K562 (cell line): ENCODE data around the gene MINDY3. TPM values are rescaled to one million over a fixed set of nuclear protein-coding genes. Genes with fewer than 3 reads are reported as not detected.

Experiments used
- ATAC-seq: fragments of 200-7000 bp; cut with Tn5 transposase; 3 replicates; pipeline ENCODE4 v1.9.1; 2020; ENCODE audit warnings: moderate library complexity
- BruUV-seq: library from RNA; stranded (reverse); fragments of 400-500 nt; replicated peaks from 2 replicates; lab custom pipeline; 2021; lab: Mats Ljungman, UMichigan
- CTCF ChIA-PET: fragments of 300-600 bp; formaldehyde crosslinking; extraction: SDS; loops from one replicate; lab custom pipeline; 2021; ENCODE audit warnings: low intra/inter-chr PET ratio; lab: Yijun Ruan, JAX
- POLR2A ChIA-PET: fragments of 300-600, 350-650 bp; sonication (Branson Sonifier 250); formaldehyde crosslinking; extraction: SDS; loops from one replicate; lab custom pipeline; 2021; ENCODE audit warnings: antibody characterized with exemption, inconsistent platforms; lab: Yijun Ruan, JAX
- DNase-seq, 4 experiments: peaks; one replicate each; pipeline versions ENCODE4 v3.0.0 to v3.0.0-alpha.2; 2011 to 2018; ENCODE audit warnings: low spot score in 3 of 4, mixed read lengths in 3 of 4; ENCODE audit errors: extremely low read depth in 1 of 4
- FAIRE-seq: peaks from 2 replicates; lab custom pipeline; 2011; peaks lifted over from hg19 to GRCh38; lab: Jason Lieb, UNC
- H2AFZ ChIP-seq: 2 replicates; pipeline ENCODE4 v1.6.0; 2011; ENCODE audit warnings: low read depth, low read length, control low read depth, inconsistent platforms
- H3K27ac ChIP-seq: fragments of 200-600 bp; 3 replicates; pipeline ENCODE4 v1.8.0; 2011; ENCODE audit warnings: low read depth, mild to moderate bottlenecking, control low read depth, inconsistent platforms, low read length, moderate library complexity, mixed read lengths; ENCODE audit errors: extremely low read depth
- H3K27me3 ChIP-seq, 2 experiments: fragments of 300-600 bp in 1 of 2; 2 replicates in 1 of 2; 3 replicates in 1 of 2; pipeline versions ENCODE4 v1.6.0 to v1.8.0; 2011; ENCODE audit warnings: inconsistent platforms in 2 of 2, low read length in 2 of 2, mild to moderate bottlenecking in 1 of 2, mixed read lengths in 1 of 2, moderate library complexity in 1 of 2; ENCODE audit not compliant: control insufficient read depth in 2 of 2, insufficient read depth in 2 of 2
- H3K36me3 ChIP-seq: fragments of 300-600 bp; 3 replicates; pipeline ENCODE4 v1.8.0; 2011; ENCODE audit warnings: mild to moderate bottlenecking, low read length, inconsistent platforms; ENCODE audit not compliant: control insufficient read depth, insufficient read depth
- H3K4me1 ChIP-seq, 2 experiments: fragments of 200-600 bp in 1 of 2; replicated peaks in 1 of 2; 2 replicates in 1 of 2; 3 replicates in 1 of 2; pipeline versions ENCODE4 v1.5.1 to v1.8.0; 2011; ENCODE audit warnings: inconsistent platforms in 2 of 2, low read length in 2 of 2, mild to moderate bottlenecking in 1 of 2, mixed read lengths in 1 of 2, moderate library complexity in 1 of 2; ENCODE audit not compliant: control insufficient read depth in 2 of 2, insufficient read depth in 2 of 2
- H3K4me2 ChIP-seq: 2 replicates; pipeline ENCODE4 v1.6.1; 2011; ENCODE audit warnings: low read length, control low read depth, inconsistent platforms, mixed read lengths; ENCODE audit not compliant: insufficient read depth
- H3K4me3 ChIP-seq: fragments of 200-600 bp; sonication (generic), shearing (Covaris generic); 2 replicates; pipeline ENCODE4 v1.5.1; 2016; ENCODE audit warnings: control low read depth, inconsistent platforms
- H3K79me2 ChIP-seq: fragments of 200-600 bp; 3 replicates; pipeline ENCODE4 v1.8.0; 2011; ENCODE audit warnings: low read length, inconsistent platforms; ENCODE audit not compliant: control insufficient read depth, insufficient read depth
- H3K9ac ChIP-seq, 2 experiments: 2 replicates each; pipeline versions ENCODE4 v1.6.0 to v1.6.1; 2011; ENCODE audit warnings: low read depth in 2 of 2, low read length in 2 of 2, control low read depth in 1 of 2, inconsistent platforms in 1 of 2, mild to moderate bottlenecking in 1 of 2, mixed read lengths in 1 of 2; ENCODE audit not compliant: insufficient read depth in 1 of 2
- H3K9me1 ChIP-seq: one replicate; pipeline ENCODE4 v1.6.0; 2011; ENCODE audit warnings: inconsistent platforms, mild to moderate bottlenecking, low read length, moderate library complexity; ENCODE audit not compliant: control insufficient read depth, insufficient read depth
- H3K9me3 ChIP-seq: replicated peaks from 2 replicates; pipeline ENCODE4 v1.5.1; 2011; ENCODE audit warnings: low read depth, low read length, inconsistent platforms; ENCODE audit not compliant: control insufficient read depth, insufficient read depth
- H4K20me1 ChIP-seq: replicated peaks from 2 replicates; pipeline ENCODE4 v1.6.1; 2011; ENCODE audit warnings: low read length, inconsistent platforms, mixed read lengths; ENCODE audit not compliant: control insufficient read depth, insufficient read depth
- HSF4 ChIP-seq: fragments of 250-450 bp; sonication (Bioruptor Pico); IDR thresholded peaks from 2 replicates; pipeline ENCODE4 v2.1.2; 2022; ENCODE audit warnings: mild to moderate bottlenecking, moderate library complexity, borderline replicate concordance
- NR2F6 ChIP-seq: fragments of 450-650 bp; formaldehyde crosslinking; IDR thresholded peaks from 2 replicates; pipeline ENCODE4 v1.4.0; 2020; ENCODE audit warnings: mild to moderate bottlenecking
- POLR2G ChIP-seq: fragments of 200-400 bp; formaldehyde crosslinking; IDR thresholded peaks from 2 replicates; pipeline ENCODE4 v1.6.1; 2017; ENCODE audit warnings: low read depth, mild to moderate bottlenecking, antibody characterized with exemption, low read length, moderate library complexity
- ZBTB40 ChIP-seq, 2 experiments: fragments of 450-650 bp in 1 of 2; sonication (generic) in 1 of 2; formaldehyde crosslinking in 1 of 2; IDR thresholded peaks; 2 replicates each; pipeline versions ENCODE4 v1.7.1 to v1.9.0; 2016 to 2022; ENCODE audit warnings: inconsistent platforms in 1 of 2, mild to moderate bottlenecking in 1 of 2, missing genetic modification reagents in 1 of 2
- ZBTB7A ChIP-seq: IDR thresholded peaks from 2 replicates; pipeline ENCODE4 v1.6.1; 2011; ENCODE audit warnings: low read depth, mild to moderate bottlenecking, low read length, moderate library complexity, borderline replicate concordance; ENCODE audit not compliant: control insufficient read depth
- ZNF316 ChIP-seq: fragments of 450-650 bp; IDR thresholded peaks from 2 replicates; pipeline ENCODE4 v1.6.1; 2016
- ZNF695 ChIP-seq: fragments of 450-650 bp; formaldehyde crosslinking; IDR thresholded peaks from 2 replicates; pipeline ENCODE4 v1.4.0; 2020; ENCODE audit warnings: mild to moderate bottlenecking, moderate library complexity
- WGBS: fragments of 100-300 bp; shearing (Covaris generic); methylation state at CpG from one replicate; pipeline ENCODE4 v1.1.6; 2016; ENCODE audit warnings: low coverage, mixed read lengths; ENCODE audit not compliant: insufficient coverage; ENCODE audit errors: missing lambda C conversion rate; 5-methylcytosine and 5-hydroxymethylcytosine counted together
- in situ Hi-C: fragments of 300-500 bp; cut with MboI; formaldehyde crosslinking; loops from 4 replicates; pipeline ENCODE4 v1.15.0; 2018; ENCODE audit warnings: inconsistent platforms, mixed read lengths
- intact Hi-C: fragments of 100-400 bp; cut with micrococcal nuclease; formaldehyde crosslinking; loops from 2 replicates; pipeline ENCODE4 v1.14.2; 2022
- polyA plus RNA-seq, 8 experiments: library from polyadenylated mRNA; depleted of rRNA in 4 of 8; stranded (reverse) in 5 of 8; unstranded in 3 of 8; fragments of >200 nt; fragmentation: Nextera tagmentation in 2 of 8; fragmentation: Illumina TruSeq in 1 of 8; extraction: Ambion mirVana in 2 of 8; extraction: Trizol in 1 of 8; gene quantifications; 2 replicates each; pipeline versions ENCODE4 v1.2.1 to v1.2.3, GENCODE V29; 2011 to 2014; ENCODE audit warnings: inconsistent platforms in 1 of 8, missing spikeins in 1 of 8
- total RNA-seq, 7 experiments: library from RNA; depleted of rRNA in 6 of 7; stranded (reverse); fragments of >200 nt in 6 of 7; fragmentation: Illumina TruSeq in 2 of 7; extraction: Trizol in 2 of 7; gene quantifications; 2 replicates each; pipeline versions ENCODE4 v1.2.1 to v1.2.3, GENCODE V29; 2011 to 2021; ENCODE audit warnings: low replicate concordance in 1 of 7
- TF ChIP-seq, protein P1 (sequence below): fragments of 250-450 bp; sonication (Bioruptor Pico); IDR thresholded peaks from 2 replicates; pipeline ENCODE4 v1.8.0; 2022; ENCODE audit warnings: inconsistent platforms, mild to moderate bottlenecking, moderate library complexity, borderline replicate concordance

Gene MINDY3
- total and polyA plus RNA-seq, 9 of the 15 experiments (the other 6 are each of a cell fraction or from before 2014, with no cell fraction given), result 14.0 to 35.9 (median 23.6) TPM

- Histone ChIP-seq H3K9me3 (no peaks in the 10 kb centered on the region), H3K36me3 (no peaks in the 10 kb centered on the region), H3K9ac (no peak overlapping the region), H3K4me2 (no peak overlapping the region), H4K20me1 (no peaks in the 10 kb centered on the region), H3K27me3 (no peaks in the 10 kb centered on the region; a peak in 1 of 5 replicates), H3K27ac (no peak overlapping the region), H2AFZ (no peak overlapping the region), H3K79me2 (peaks cover 11% of the 10 kb centered on the region), H3K4me3 (no peak overlapping the region), H3K4me1 (peaks cover 0 to 6% of the 10 kb centered on the region in 2 experiments; a peak in 2 of 5 replicates), H3K9me1 (no peaks in the 10 kb centered on the region)
- ChIA-PET CTCF (no interaction called here), POLR2A (no interaction called here)
- intact Hi-C loops (no loop called here), in situ Hi-C loops (no loop called here)
- DNase-seq (no peak), FAIRE-seq (no peak), ATAC-seq (no peak)
- 48% methylated on average over 2 of the region's 2 CpGs for WGBS
- TF ChIP-seq ZBTB40 (IDR thresholded peaks at IDR 0.05) (no peak), ZBTB40 (CRISPR knock-in tag; IDR thresholded peaks at IDR 0.05) (no peak), ZNF695 (no peak), HSF4 (CRISPR knock-in tag) (no peak), NR2F6 (CRISPR knock-in tag) (no peak), POLR2G (no peak), ZBTB7A (no peak), ZNF316 (no peak)
- TF ChIP-seq, protein P1, sequence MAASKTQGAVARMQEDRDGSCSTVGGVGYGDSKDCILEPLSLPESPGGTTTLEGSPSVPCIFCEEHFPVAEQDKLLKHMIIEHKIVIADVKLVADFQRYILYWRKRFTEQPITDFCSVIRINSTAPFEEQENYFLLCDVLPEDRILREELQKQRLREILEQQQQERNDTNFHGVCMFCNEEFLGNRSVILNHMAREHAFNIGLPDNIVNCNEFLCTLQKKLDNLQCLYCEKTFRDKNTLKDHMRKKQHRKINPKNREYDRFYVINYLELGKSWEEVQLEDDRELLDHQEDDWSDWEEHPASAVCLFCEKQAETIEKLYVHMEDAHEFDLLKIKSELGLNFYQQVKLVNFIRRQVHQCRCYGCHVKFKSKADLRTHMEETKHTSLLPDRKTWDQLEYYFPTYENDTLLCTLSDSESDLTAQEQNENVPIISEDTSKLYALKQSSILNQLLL (CRISPR knock-in tag), result no peak
- no TSS peak for BruUV-seq
Measured at GRCh38 chr10:15864419-15864818, 4.1 kb upstream of the MINDY3 start.
